Transverse colon (tissue), 3 donors: ENCODE data around the gene CA12.

Experiments
- POLR2A ChIP-seq: fragments of 450-650 bp; IDR thresholded peaks from one replicate; pipeline ENCODE4 v1.6.1; 2016; ENCODE audit warnings: antibody characterized with exemption, mild to moderate bottlenecking, moderate library complexity
- POLR2AphosphoS5 ChIP-seq, 3 donors: sonication (generic); formaldehyde crosslinking; IDR thresholded peaks; one replicate each; pipeline ENCODE4 v1.6.1; 2016; ENCODE audit warnings: antibody characterized with exemption in 3 of 3

- TF ChIP-seq POLR2A, result no peak
- TF ChIP-seq POLR2AphosphoS5 (IDR thresholded peaks at IDR 0.05), result no peak
These were observed 9.0 kb upstream of the CA12 start for GRCh38 chr15:63390689-63391088.
